PFSK-1 (cell line): ENCODE measurements around the gene PARD3B.

Experiments used
- POLR2AphosphoS5 ChIP-seq: IDR thresholded peaks from 2 replicates; pipeline ENCODE4 v1.6.1; 2012; ENCODE audit warnings: low read depth, mild to moderate bottlenecking, control low read depth, low read length, moderate library complexity
- SIN3A ChIP-seq: IDR thresholded peaks from 2 replicates; pipeline ENCODE4 v1.6.1; 2012; ENCODE audit warnings: mild to moderate bottlenecking, low read length, moderate library complexity, borderline replicate concordance; ENCODE audit not compliant: insufficient read depth
- TAF1 ChIP-seq: IDR thresholded peaks from 2 replicates; pipeline ENCODE4 v1.6.1; 2012; ENCODE audit warnings: low read length, control low read depth, borderline replicate concordance; ENCODE audit not compliant: insufficient read depth
- TF ChIP-seq, protein P1 (sequence below), 2 experiments: IDR thresholded peaks; 2 replicates each; pipeline versions ENCODE4 v1.6.1 to v1.8.0; 2011 to 2012; ENCODE audit warnings: low read depth in 2 of 2, low read length in 2 of 2, control low read depth in 1 of 2, inconsistent platforms in 1 of 2, mild to moderate bottlenecking in 1 of 2, moderate library complexity in 1 of 2; ENCODE audit not compliant: insufficient read depth in 1 of 2

DNA sequence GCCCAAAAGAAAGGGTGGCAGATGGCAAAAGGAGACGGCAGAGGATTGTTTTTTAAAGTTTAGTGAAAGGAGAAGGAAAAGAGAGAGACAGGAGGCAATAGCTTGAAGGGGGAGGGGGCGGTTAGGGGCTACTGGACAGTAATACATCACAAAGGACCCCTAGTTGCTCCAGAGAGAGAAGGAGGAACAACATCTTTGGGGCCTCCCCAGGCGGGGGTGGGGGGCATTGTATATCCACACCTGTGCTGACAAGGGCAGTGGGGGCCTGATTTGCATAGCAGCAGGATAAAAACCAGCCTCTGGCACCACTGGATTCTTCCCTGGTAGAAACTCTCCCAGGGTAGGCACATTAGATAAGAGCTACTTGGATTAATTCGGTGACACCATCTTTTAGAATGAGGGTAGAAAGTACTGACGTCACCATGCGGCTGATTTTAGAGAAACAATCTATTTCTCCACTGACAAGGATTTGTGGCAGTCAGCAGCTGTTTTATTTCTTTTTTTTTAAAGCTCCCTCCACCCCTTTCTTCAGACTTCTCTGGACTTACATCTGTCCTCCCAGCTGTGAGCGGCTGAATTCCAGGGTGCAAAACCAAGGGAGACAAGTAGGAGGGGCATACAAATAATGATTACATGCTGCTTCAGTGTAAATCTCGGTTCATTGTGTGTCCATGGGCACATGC lies 937.3 kb downstream of the PARD3B start:
- TF ChIP-seq SIN3A (no peak), POLR2AphosphoS5 (no peak), TAF1 (no peak)
- TF ChIP-seq, protein P1, sequence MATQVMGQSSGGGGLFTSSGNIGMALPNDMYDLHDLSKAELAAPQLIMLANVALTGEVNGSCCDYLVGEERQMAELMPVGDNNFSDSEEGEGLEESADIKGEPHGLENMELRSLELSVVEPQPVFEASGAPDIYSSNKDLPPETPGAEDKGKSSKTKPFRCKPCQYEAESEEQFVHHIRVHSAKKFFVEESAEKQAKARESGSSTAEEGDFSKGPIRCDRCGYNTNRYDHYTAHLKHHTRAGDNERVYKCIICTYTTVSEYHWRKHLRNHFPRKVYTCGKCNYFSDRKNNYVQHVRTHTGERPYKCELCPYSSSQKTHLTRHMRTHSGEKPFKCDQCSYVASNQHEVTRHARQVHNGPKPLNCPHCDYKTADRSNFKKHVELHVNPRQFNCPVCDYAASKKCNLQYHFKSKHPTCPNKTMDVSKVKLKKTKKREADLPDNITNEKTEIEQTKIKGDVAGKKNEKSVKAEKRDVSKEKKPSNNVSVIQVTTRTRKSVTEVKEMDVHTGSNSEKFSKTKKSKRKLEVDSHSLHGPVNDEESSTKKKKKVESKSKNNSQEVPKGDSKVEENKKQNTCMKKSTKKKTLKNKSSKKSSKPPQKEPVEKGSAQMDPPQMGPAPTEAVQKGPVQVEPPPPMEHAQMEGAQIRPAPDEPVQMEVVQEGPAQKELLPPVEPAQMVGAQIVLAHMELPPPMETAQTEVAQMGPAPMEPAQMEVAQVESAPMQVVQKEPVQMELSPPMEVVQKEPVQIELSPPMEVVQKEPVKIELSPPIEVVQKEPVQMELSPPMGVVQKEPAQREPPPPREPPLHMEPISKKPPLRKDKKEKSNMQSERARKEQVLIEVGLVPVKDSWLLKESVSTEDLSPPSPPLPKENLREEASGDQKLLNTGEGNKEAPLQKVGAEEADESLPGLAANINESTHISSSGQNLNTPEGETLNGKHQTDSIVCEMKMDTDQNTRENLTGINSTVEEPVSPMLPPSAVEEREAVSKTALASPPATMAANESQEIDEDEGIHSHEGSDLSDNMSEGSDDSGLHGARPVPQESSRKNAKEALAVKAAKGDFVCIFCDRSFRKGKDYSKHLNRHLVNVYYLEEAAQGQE (IDR thresholded peaks at IDR 0.05; ENCODE audit: insufficient read depth in 1 of 2, low read depth in 2 of 2, low read length in 2 of 2), result no peak
